HG02973 (cell line): ENCODE data around the gene CREB5.

Source experiments
- ATAC-seq: cut with Tn5 transposase; IDR thresholded peaks from one replicate; pipeline ENCODE4 v1.9.1; 2021; ENCODE audit warnings: moderate library complexity; ENCODE audit not compliant: unreplicated experiment

The CREB5 gene

DNA sequence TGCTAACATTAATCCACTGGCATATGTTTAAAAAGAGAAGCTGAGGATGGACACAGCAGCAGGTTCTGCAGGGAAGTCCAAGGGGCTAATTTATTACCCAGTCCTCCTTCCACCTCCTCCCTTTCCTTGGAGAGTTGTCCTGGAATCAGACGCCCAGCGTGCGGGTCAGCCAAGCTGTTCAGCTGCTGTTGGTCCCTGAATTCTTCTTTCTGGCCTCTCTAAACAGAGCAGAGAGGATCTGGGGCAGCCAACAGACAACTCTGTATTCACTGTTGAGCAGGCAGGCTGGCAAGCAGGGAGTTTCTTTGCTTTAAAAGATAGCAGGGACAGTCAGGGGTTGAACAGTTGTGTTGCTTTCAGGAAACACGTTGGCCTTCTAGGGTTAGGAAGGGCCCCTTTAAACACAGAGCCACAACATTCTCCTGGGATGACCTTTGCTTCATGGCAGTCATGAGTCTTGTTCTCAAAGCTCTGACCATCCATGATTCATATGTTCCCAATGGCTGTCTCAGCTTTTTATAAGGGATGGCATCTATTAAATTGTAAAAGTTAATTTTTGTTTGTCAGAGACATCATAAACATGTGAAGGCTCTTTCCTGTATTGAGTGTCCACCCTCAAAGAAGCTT, 217.0 kb downstream of the CREB5 start:
- ATAC-seq: no peak

DNA sequence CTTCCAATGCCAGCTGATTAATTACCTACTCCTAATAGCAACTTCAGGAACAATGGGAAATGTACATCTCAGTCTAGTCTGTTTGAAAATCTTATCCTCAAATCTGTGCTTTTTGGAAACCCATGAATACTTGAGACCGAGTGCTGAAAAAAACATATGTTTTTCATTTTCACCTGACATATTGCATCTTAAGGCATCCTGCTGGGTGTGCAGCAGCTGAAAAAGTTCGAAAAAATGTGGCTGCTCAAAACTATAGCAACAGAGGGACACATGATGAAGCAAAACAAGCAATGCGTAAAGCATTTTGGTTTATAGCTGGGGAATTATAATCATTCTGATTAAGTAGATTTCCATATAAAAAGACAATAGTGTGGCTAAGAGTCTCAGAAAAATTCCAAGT, 218.0 kb downstream of the CREB5 start:
- ATAC-seq: no peak

DNA sequence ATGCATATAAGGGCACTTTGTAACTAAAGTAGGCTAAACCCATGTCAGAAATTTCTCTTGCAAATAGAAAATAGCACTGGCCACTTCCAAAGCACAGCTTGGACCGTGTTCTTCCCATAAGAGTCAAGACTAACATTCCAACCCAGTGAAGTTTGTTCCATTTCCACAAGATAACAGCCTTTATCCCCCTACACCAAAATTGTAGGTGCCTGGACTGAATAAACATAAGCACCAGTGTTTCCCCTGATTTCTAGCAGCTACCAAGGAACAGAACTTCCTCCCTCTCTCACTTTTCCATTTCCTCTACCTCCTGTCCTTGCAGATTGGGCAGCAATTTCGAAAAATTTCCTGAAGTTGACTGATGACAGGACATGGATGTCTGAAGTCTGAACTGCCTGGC, 219.7 kb downstream of the CREB5 start:
- ATAC-seq: no peak

DNA sequence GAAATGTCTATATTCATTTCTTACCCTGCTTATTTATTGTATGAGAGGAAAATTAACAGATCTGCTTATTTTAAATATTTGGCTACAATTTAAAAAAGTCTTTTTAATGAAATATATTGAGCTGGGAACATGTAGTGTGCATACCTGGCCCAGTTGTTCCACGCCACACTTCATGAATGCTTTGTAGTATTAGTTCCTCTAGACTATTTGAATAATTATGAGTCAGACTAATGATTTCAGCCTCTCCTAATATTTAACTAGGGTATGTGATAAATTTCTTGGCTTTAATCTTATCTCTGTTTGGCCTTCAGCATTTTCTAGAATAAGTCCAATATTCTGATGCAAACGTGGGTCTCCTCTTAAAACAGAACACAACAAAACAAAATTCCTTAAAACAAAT, 226.6 kb downstream of the CREB5 start:
- no peak for ATAC-seq

- ATAC-seq: no peak
These were observed 227.7 kb downstream of the CREB5 start for GRCh38 chr7:28640001-28640400.

GRCh38 chr7:28641752-28642545, 229.6 kb downstream of the CREB5 start:
- no peak for ATAC-seq

DNA sequence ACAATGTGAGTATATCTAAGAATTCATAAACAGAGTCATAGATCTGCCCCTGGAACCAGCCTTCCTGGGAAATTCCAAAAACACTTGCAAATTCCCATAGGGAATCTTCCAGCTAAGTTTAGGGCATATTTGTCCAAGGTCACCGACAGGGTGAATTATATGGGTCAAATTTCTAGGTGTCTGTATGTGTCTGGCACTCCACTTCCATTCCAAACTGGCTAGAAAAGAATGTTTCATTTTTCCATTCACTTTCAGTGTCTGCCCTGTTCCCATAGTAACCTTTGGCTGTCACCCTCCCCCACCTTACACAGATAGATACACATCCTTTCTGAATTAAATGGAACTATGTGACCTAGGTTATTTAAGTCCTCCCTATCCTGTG, 230.9 kb downstream of the CREB5 start:
- ATAC-seq: no peak

- ATAC-seq: no peak
These were observed 231.4 kb downstream of the CREB5 start for GRCh38 chr7:28643584-28644340.

GRCh38 chr7:28645866-28646265, 233.5 kb downstream of the CREB5 start:
- no peak for ATAC-seq

DNA sequence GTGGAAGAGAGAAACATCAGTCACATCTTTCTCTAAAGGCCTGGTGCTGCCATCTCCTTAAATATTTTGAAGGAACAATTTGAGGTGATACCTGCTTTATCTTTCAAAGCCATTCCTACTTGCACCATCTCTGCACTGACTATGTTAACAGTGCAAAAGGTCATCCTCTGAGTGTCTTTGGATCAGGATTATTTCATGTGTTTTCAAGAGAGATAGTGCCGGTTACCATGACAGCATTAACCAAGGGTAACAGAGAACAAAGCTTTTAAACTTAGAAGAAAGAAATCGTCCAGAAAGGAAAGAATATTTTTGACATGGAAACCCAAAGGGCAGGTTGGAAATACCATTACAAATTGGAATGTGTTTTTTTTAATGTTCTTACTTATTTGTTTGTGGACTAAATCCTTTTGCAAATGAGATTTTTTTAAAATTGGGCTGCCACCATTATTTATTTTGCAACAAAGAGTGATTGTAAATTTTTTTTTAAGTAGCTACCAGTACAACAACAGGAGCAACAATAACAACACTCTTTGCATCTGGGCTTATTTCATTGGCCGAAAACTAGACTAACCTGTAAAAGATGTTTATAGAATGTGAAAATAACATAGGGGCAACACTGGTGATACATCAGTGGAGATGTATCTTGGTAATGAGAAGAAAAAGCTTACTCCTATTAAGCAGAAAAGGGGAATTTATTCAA, 234.2 kb downstream of the CREB5 start:
- no peak for ATAC-seq

- ATAC-seq: no peak
These were observed 234.7 kb downstream of the CREB5 start for GRCh38 chr7:28647076-28647421.

DNA sequence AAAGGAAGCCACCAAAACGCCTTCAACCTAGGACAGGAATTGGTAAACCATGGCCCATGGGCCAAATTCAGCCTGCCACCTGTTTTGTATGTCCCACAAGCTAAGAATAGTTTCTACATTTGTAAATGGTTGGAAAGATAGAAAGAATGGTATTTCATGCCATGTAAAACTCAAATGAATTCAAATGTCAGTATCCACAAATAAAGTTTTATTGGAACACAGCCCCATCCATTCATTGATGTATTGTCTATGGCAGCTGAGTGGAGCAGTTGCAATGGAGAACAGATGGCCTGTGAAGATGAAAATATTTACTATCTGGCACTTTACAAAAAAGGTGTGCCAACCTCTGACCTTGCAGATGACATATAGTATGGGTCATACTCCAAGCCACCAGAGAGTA, 236.9 kb downstream of the CREB5 start:
- no peak for ATAC-seq

GRCh38 chr7:28649811-28650210, 237.5 kb downstream of the CREB5 start:
- ATAC-seq: no peak

GRCh38 chr7:28654110-28654509, 241.8 kb downstream of the CREB5 start:
- ATAC-seq: no peak

- ATAC-seq: no peak
These were observed 244.2 kb downstream of the CREB5 start for GRCh38 chr7:28656529-28656928.

GRCh38 chr7:28658381-28658780, 246.1 kb downstream of the CREB5 start:
- no peak for ATAC-seq

DNA sequence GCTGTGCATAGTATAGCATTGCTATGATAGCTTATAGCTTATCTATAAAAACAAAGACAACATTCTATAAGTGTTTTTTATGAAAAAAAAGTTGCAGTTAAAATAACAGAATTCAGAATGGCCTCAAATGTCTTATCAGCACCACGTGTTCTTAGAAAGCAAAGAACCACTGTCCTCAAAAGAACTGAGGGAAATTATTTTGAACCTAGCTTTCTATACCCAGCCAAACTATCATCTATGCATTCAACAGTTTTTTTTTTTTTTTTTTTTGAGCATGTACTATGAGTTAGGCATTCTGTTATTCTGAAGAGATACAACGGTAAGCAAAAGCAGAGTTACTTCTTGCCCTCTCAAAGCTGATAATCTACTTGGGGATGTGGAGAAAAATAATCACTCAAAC, 247.8 kb downstream of the CREB5 start:
- no peak for ATAC-seq

GRCh38 chr7:28661826-28662595, 249.7 kb downstream of the CREB5 start:
- no peak for ATAC-seq

DNA sequence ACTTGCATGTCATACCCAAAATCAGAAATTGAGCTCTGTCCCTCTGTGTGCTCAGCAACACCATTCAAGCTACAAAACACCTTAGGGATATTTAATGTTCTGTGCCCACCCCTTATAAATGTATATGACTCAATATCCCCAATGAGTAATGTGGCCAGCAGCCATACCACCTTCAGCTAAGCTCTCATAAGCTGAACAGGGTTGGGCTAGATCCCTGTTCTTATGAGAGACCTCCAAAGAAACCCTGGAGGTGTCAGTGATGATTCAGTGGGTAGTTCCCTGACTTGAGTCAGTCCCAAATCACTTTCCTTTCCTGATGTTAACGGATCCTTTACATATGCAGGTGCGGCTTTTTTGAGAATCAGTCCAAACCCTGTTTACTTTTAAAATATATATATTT, 253.8 kb downstream of the CREB5 start:
- ATAC-seq: no peak

- ATAC-seq: no peak
These were observed 255.8 kb downstream of the CREB5 start for GRCh38 chr7:28668085-28668484.

DNA sequence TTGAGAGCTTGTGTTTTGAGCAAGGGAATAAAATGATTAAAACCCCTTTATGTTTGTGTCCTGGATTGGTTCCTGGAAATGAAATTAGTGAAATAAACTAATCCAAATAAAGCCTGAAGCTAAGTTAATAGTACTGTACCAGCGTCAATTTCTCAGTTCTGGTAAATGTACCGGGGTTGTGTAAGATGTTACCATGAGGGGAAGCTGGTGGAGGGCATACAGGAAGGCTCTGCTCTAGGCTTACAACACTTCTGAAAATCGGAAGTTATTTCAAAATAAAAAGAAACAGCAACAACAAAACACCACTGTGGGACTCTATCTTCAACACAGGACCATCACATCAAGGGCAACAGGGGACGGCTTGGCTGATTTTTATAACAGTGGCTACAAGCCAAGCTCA, 257.0 kb downstream of the CREB5 start:
- no peak for ATAC-seq
